Astrocyte of the spinal cord (primary cell): ENCODE measurements around the gene LPO.

Experiments
- DNase-seq: peaks from one replicate; pipeline ENCODE4 v3.0.0; 2011; ENCODE audit warnings: low read depth, low spot score
- H3K4me3 ChIP-seq: 2 replicates; pipeline ENCODE4 v1.5.1; 2011; ENCODE audit warnings: low read depth, mild to moderate bottlenecking, low read length, moderate library complexity
- in situ Hi-C: cut with HindIII; loops from 2 replicates; pipeline ENCODE4 v1.10.0; 2017; ENCODE audit warnings: low sequenced_read_pairs
- TF ChIP-seq, protein P1 (sequence below): IDR thresholded peaks from 2 replicates; pipeline ENCODE4 v1.5.1; 2012; ENCODE audit warnings: low read depth, mild to moderate bottlenecking, low read length, inconsistent platforms

The LPO gene

DNA sequence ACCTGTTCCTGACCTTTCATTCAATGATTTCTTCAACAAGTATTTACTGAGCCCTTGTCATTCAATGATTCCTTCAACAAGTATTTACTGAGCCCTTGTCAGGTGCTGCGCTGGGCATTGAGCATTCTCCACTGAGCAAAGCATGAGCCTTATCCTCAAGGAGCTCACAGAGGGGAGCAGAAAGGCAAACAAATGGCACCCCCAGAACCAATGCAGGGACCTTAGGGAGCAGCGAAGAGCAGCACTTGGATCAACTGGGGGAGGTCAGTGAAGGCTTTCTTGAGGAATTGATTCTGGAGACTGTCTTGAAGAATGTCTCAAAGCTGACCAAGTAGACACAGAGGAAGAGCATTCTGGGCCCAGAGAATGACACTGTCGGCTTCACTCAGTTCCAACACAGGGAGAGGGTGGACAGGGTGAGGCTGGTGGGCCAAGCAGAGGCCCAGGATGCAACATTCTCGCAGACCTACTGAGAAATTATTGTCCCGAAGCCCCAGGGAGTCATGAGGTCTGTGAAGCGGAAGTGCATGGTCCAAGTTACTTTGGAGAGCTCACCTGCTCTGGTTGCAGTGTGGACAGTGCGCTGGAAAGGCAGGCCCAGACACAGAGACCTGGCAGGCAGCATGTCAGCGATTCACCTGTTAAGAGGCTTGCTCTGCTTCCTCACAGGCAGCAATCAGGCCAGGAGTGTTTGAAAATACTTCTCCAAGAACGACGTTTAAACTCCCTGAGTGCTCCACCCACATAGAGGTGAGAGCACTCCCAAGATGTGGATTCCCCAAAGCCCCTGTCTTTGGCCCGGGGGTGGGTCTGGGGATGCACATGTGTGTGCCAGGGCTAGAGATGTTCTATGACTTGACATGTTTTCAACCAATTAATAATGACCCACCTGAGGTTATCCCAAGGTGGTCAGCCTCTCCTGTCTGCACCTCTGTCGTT lies 45.6 kb downstream of the LPO start:
- no peak for DNase-seq
- in situ Hi-C loops, result no loop called here
- TF ChIP-seq, protein P1, sequence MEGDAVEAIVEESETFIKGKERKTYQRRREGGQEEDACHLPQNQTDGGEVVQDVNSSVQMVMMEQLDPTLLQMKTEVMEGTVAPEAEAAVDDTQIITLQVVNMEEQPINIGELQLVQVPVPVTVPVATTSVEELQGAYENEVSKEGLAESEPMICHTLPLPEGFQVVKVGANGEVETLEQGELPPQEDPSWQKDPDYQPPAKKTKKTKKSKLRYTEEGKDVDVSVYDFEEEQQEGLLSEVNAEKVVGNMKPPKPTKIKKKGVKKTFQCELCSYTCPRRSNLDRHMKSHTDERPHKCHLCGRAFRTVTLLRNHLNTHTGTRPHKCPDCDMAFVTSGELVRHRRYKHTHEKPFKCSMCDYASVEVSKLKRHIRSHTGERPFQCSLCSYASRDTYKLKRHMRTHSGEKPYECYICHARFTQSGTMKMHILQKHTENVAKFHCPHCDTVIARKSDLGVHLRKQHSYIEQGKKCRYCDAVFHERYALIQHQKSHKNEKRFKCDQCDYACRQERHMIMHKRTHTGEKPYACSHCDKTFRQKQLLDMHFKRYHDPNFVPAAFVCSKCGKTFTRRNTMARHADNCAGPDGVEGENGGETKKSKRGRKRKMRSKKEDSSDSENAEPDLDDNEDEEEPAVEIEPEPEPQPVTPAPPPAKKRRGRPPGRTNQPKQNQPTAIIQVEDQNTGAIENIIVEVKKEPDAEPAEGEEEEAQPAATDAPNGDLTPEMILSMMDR, result no peak
- no peak overlapping the region for H3K4me3 ChIP-seq

DNA sequence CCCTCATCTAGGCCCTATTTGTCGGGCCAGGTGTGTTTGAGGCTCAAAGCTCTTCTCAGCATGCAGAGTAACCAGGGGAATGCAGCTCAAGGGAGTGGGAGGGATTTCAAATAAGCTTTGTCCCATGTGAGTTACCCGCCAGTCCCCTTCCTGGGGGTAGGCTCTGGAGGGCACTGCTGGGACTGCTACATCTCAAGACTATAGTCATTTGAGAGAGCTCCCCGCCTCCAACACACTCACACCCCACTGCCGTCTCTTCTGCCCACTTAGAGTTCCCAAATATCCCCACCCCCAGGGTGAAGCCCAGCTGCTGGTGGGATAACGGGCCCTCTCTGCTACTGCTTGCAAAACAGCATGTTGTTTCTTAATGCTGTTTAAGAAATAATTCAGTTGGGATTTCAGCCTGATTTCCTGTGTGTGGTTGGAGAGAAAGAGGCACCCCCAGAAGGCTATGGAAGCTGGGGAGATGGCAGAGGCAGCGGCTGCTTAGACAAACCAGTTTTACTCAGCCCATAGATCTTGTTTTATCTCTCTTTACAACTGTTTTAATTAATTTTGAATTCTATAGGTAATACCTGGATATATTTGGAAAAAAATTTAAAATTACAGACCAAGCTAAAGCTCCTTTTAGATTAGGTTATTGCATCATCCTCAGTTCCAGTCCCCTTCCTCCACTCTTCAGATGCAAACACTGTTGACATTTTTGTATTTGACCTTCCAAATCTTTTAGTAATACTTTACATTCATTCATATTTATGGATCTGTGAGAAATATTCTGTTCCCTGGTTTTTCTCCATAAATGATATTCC lies 46.4 kb downstream of the LPO start:
- in situ Hi-C loops, result no loop called here

DNA sequence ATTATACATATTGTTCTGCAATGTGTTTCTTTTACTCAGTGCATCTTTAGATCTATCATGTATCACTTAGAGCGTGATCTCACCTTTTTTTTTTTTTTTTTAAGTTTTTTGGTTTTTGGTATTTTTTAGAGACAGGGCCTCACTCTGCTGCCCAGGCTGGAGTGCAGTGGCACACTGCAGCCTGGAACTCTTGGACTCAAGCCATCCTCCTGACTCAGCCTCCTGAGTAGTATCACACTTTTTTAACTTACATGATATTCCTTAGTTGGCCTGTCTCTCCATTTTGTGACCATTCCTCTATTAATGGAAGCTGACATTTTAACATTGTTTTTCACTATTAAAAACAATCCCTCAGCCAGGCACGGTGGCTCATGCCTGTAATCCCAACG lies 47.0 kb downstream of the LPO start:
- TF ChIP-seq, protein P1, result no peak
- H3K4me3 ChIP-seq, result no peak overlapping the region
- DNase-seq, result no peak
- in situ Hi-C loops, result no loop called here

More for the DNA sequence above, 46.4 kb downstream of the LPO start:
- no peak for DNase-seq
- no peak overlapping the region for H3K4me3 ChIP-seq
- TF ChIP-seq, protein P1, result no peak

DNA sequence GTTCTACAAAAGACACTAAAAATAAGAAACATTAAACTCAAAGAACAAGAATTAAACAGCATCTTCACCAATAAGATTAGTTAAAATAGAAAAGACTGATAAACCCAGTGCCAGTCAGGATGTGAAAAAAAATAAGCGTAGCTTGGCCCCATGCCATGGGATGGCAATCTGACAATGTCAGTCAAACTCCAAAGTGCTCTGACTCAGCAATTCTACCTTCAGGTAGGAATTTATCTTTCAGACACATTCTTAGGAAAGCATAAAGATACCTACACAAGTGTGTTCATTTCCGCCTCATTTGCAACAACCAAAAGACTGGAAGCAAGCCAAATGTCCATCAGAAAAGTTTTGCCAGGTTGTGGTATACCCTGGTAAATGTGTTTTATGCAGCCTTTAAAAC lies 51.5 kb downstream of the LPO start:
- no peak for DNase-seq
- H3K4me3 ChIP-seq, result no peak overlapping the region
- in situ Hi-C loops, result no loop called here
- TF ChIP-seq, protein P1, result no peak

DNA sequence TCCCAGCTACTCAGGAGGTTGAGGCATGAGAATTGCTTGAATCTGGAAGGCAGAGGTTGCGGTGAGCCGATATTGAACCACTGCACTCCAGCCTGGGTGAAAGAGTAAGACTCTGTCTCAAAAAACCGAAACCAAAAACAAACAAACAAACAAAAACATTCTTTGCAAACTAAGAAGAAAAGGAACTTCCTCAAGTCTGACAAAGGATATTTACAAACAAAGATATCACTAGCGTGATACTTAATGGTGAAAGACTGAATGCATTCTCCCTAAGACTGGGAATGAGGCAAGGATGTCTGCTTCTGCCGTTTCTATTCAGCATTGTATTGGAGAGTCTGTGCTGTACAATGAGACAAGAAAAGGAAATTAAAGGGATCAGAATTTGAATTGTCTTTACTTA lies 52.9 kb downstream of the LPO start:
- no peak for DNase-seq
- H3K4me3 ChIP-seq, result no peak overlapping the region
- in situ Hi-C loops, result no loop called here
- TF ChIP-seq, protein P1, result no peak

DNA sequence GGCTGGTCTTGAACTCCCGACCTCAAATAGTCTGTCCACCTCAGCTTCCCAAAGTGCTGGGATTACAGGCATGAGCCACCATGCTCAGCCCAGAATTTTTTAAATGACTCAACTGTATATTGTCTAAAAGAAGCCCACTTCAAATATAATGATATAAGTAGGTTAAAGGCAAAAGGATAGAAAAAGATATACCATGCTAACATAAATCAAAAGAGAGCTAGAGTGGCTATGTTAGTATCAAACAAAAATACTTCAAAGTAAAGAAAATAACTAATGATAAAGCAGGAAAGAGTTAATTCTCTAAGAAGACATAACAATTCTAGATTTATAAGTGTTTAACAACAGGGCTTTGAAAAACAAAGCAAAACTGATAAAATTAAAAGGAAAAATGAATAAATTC lies 55.6 kb downstream of the LPO start:
- no peak for DNase-seq
- no peak overlapping the region for H3K4me3 ChIP-seq
- TF ChIP-seq, protein P1, result no peak
- in situ Hi-C loops, result no loop called here
